H1 (cell line): ENCODE data around the gene TAX1BP3. TPM values are rescaled to one million over a fixed set of nuclear protein-coding genes. Genes with fewer than 3 reads are reported as not detected.
A peak's percentile ranks its signal among the peaks of the same experiment; 100 is the strongest.

Experiments used
- CTCF ChIA-PET: fragments of 300-600 bp; sonication (Branson Sonifier 250); formaldehyde crosslinking; loops from one replicate; lab custom pipeline; 2021; ENCODE audit not compliant: partially characterized antibody; lab: Charles Lee
- POLR2A ChIA-PET: fragments of 300-600 bp; sonication (Branson Sonifier 250); formaldehyde crosslinking; loops from one replicate; lab custom pipeline; 2021; ENCODE audit warnings: inconsistent platforms; ENCODE audit not compliant: partially characterized antibody; lab: Charles Lee
- DNase-seq, 2 experiments: peaks; one replicate each; pipeline versions ENCODE4 v3.0.0 to v3.0.0-alpha.2; 2010 to 2022; ENCODE audit warnings: low spot score in 2 of 2, low read depth in 1 of 2, mixed read lengths in 1 of 2
- FAIRE-seq: peaks from 2 replicates; lab custom pipeline; 2011; peaks lifted over from hg19 to GRCh38; lab: Jason Lieb, UNC
- H2AFZ ChIP-seq: 2 replicates; pipeline ENCODE4 v1.8.1; 2012; ENCODE audit warnings: low read length, inconsistent platforms
- H2AK5ac ChIP-seq: 2 replicates; pipeline ENCODE4 v1.6.1; 2013; ENCODE audit warnings: low read depth, low read length
- H2BK120ac ChIP-seq: replicated peaks from 2 replicates; pipeline ENCODE3; 2013; ENCODE audit warnings: low read depth, low read length, inconsistent platforms
- H2BK12ac ChIP-seq: 2 replicates; pipeline ENCODE4 v1.6.1; 2013; ENCODE audit warnings: low read depth, low read length
- H2BK15ac ChIP-seq: 2 replicates; pipeline ENCODE4 v1.6.1; 2013; ENCODE audit warnings: low read length
- H2BK20ac ChIP-seq: 2 replicates; pipeline ENCODE4 v1.6.1; 2013; ENCODE audit warnings: low read length
- H2BK5ac ChIP-seq: 2 replicates; pipeline ENCODE4 v1.6.1; 2013; ENCODE audit warnings: low read depth, low read length
- H3K14ac ChIP-seq: 2 replicates; pipeline ENCODE4 v1.6.1; 2013; ENCODE audit warnings: inconsistent platforms; ENCODE audit not compliant: insufficient read length
- H3K18ac ChIP-seq: 2 replicates; pipeline ENCODE4 v1.6.1; 2013; ENCODE audit warnings: low read length; ENCODE audit errors: extremely low read depth
- H3K23ac ChIP-seq: 2 replicates; pipeline ENCODE4 v1.6.1; 2013; ENCODE audit warnings: inconsistent platforms; ENCODE audit not compliant: insufficient read length
- H3K23me2 ChIP-seq: 2 replicates; pipeline ENCODE4 v1.6.1; 2013; ENCODE audit warnings: low read depth, low read length
- H3K27ac ChIP-seq: 2 replicates; pipeline ENCODE4 v1.6.1; 2011; ENCODE audit warnings: low read depth, low read length, inconsistent platforms
- H3K27me3 ChIP-seq, 4 experiments: replicated peaks in 1 of 4; 1 replicate in 1 of 4; 2 replicates in 3 of 4; pipeline versions ENCODE4 v1.6.1 to v1.8.1; 2011 to 2013; ENCODE audit warnings: low read length in 3 of 4, mild to moderate bottlenecking in 3 of 4, inconsistent platforms in 2 of 4, mixed read lengths in 2 of 4, moderate library complexity in 1 of 4; ENCODE audit not compliant: control insufficient read depth in 3 of 4, insufficient read depth in 3 of 4; ENCODE audit errors: extremely low read depth in 1 of 4
- H3K36me3 ChIP-seq, 4 experiments: 2 replicates each; pipeline versions ENCODE4 v1.6.1 to v1.8.1; 2011 to 2013; ENCODE audit warnings: mild to moderate bottlenecking in 4 of 4, low read length in 3 of 4, moderate library complexity in 2 of 4, control low read depth in 1 of 4, inconsistent platforms in 1 of 4; ENCODE audit not compliant: insufficient read depth in 4 of 4, control insufficient read depth in 2 of 4
- H3K4ac ChIP-seq: replicated peaks from 2 replicates; pipeline ENCODE3; 2013; ENCODE audit warnings: low read length, low read depth, mixed read lengths, inconsistent platforms; ENCODE audit not compliant: insufficient read length
- H3K4me1 ChIP-seq, 4 experiments: replicated peaks in 1 of 4; 1 replicate in 1 of 4; 2 replicates in 3 of 4; pipeline versions ENCODE4 v1.6.1 to v1.8.1; 2011 to 2013; ENCODE audit warnings: low read length in 3 of 4, inconsistent platforms in 2 of 4, mixed read lengths in 1 of 4; ENCODE audit not compliant: insufficient read depth in 4 of 4, control insufficient read depth in 3 of 4
- H3K4me2 ChIP-seq, 2 experiments: 2 replicates each; pipeline versions ENCODE4 v1.6.1 to v1.8.1; 2011 to 2013; ENCODE audit warnings: low read depth in 2 of 2, low read length in 2 of 2, control low read depth in 1 of 2, inconsistent platforms in 1 of 2, mild to moderate bottlenecking in 1 of 2; ENCODE audit not compliant: insufficient read depth in 1 of 2
- H3K4me3 ChIP-seq, 4 experiments: fragments of 200-600, 300-600 bp in 1 of 4; sonication (generic), shearing (Covaris generic), sonication (Bioruptor Twin) in 1 of 4; 2 replicates each; pipeline versions ENCODE4 v1.5.1 to v1.8.1; 2011 to 2016; ENCODE audit warnings: low read length in 4 of 4, low read depth in 3 of 4, control low read depth in 2 of 4, inconsistent platforms in 2 of 4, mild to moderate bottlenecking in 2 of 4, mixed read lengths in 1 of 4, moderate library complexity in 1 of 4; ENCODE audit not compliant: insufficient read depth in 2 of 4; ENCODE audit errors: extremely low read depth in 1 of 4
- H3K56ac ChIP-seq: replicated peaks from 2 replicates; pipeline ENCODE3; 2013; ENCODE audit warnings: low read depth, mild to moderate bottlenecking, mixed read lengths, low read length, inconsistent platforms; ENCODE audit not compliant: insufficient read length
- H3K79me1 ChIP-seq: 2 replicates; pipeline ENCODE4 v1.6.1; 2013; ENCODE audit warnings: low read depth, low read length, control low read depth
- H3K79me2 ChIP-seq, 2 experiments: 2 replicates each; pipeline versions ENCODE4 v1.6.1 to v1.8.1; 2012 to 2013; ENCODE audit warnings: low read length in 2 of 2, mild to moderate bottlenecking in 2 of 2, inconsistent platforms in 1 of 2; ENCODE audit not compliant: insufficient read depth in 2 of 2, control insufficient read depth in 1 of 2
- H3K9ac ChIP-seq, 4 experiments: replicated peaks in 1 of 4; 1 replicate in 1 of 4; 2 replicates in 3 of 4; pipeline versions ENCODE4 v1.6.1 to v1.8.1; 2011 to 2013; ENCODE audit warnings: low read depth in 3 of 4, low read length in 3 of 4, control low read depth in 2 of 4, mild to moderate bottlenecking in 2 of 4, moderate library complexity in 2 of 4, inconsistent platforms in 1 of 4; ENCODE audit errors: extremely low read depth in 1 of 4
- H3K9me3 ChIP-seq, 2 experiments: 2 replicates each; pipeline versions ENCODE4 v1.6.1 to v1.8.1; 2012 to 2013; ENCODE audit warnings: mild to moderate bottlenecking in 2 of 2, moderate library complexity in 2 of 2, control low read depth in 1 of 2, inconsistent platforms in 1 of 2, low read depth in 1 of 2, low read length in 1 of 2, mixed read lengths in 1 of 2; ENCODE audit not compliant: insufficient read depth in 2 of 2
- H4K20me1 ChIP-seq, 2 experiments: replicated peaks in 1 of 2; 2 replicates each; pipeline versions ENCODE3 to v1.8.1; 2011 to 2013; ENCODE audit warnings: inconsistent platforms in 2 of 2, low read length in 2 of 2, mild to moderate bottlenecking in 1 of 2; ENCODE audit not compliant: insufficient read depth in 2 of 2, control insufficient read depth in 1 of 2
- H4K5ac ChIP-seq: 2 replicates; pipeline ENCODE4 v1.6.1; 2013; ENCODE audit warnings: low read length, low read depth, mixed read lengths, inconsistent platforms; ENCODE audit not compliant: insufficient read length
- H4K8ac ChIP-seq: 2 replicates; pipeline ENCODE4 v1.8.0; 2013; ENCODE audit warnings: mild to moderate bottlenecking, moderate library complexity, low read length, inconsistent platforms; ENCODE audit not compliant: insufficient read depth; ENCODE audit errors: extremely low read depth
- H4K91ac ChIP-seq: replicated peaks from 2 replicates; pipeline ENCODE3; 2013; ENCODE audit warnings: low read length, mixed read lengths, inconsistent platforms; ENCODE audit not compliant: insufficient read length
- TAF1 ChIP-seq: IDR thresholded peaks from 2 replicates; pipeline ENCODE4 v1.6.1; 2011; ENCODE audit warnings: mild to moderate bottlenecking, low read depth, low read length
- TBP ChIP-seq: IDR thresholded peaks from 2 replicates; pipeline ENCODE4 v1.6.1; 2011; ENCODE audit warnings: low read depth, low read length, improper control_type of control experiment
- WGBS, 2 experiments: shearing (Covaris generic) in 1 of 2; methylation state at CpG; one replicate each; pipeline versions ENCODE4 v1.1.6 to v1.1.7; 2013 to 2015; ENCODE audit warnings: low lambda C conversion rate in 2 of 2, mixed read lengths in 2 of 2, inconsistent platforms in 1 of 2, low coverage in 1 of 2, missing lambda C conversion rate in 1 of 2; ENCODE audit not compliant: insufficient replicate concordance in 2 of 2, insufficient coverage in 1 of 2, insufficient read length in 1 of 2; ENCODE audit errors: extremely low coverage in 1 of 2, missing lambda C conversion rate in 1 of 2; 5-methylcytosine and 5-hydroxymethylcytosine counted together
- long read RNA-seq, 2 experiments: library from RNA in 1 of 2; library from capped mRNA in 1 of 2; stranded (forward); transcript quantifications; one replicate each; pipeline ENCODE4 v2.0.0, GENCODE V29; 2021; ENCODE audit warnings: inconsistent platforms in 1 of 2
- polyA minus RNA-seq, 3 experiments: library from RNA; depleted of rRNA, polyadenylated mRNA; stranded (reverse); fragments of >200 nt; gene quantifications; 1 replicate in 2 of 3; 2 replicates in 1 of 3; pipeline ENCODE4 v1.2.3, GENCODE V29; 2011
- polyA plus RNA-seq, 7 experiments: library from polyadenylated mRNA; depleted of rRNA in 3 of 7; stranded (reverse) in 5 of 7; unstranded in 2 of 7; fragments of >200 nt in 5 of 7; fragments of 200-250 nt in 2 of 7; gene quantifications; 1 replicate in 5 of 7; 2 replicates in 1 of 7; 4 replicates in 1 of 7; pipeline versions ENCODE4 v1.2.1 to v1.2.3, GENCODE V29; 2011 to 2013; ENCODE audit warnings: missing spikeins in 2 of 7, mixed read lengths in 2 of 7
- total RNA-seq: library from RNA; stranded (reverse); fragmentation: NEBNext Ultra II Directional; extraction: Animal tissue kit (Norgen Biotek cat#: 25700); gene quantifications from 2 replicates; pipeline ENCODE4 v1.2.1, GENCODE V29; 2021

The TAX1BP3 gene, protein sequence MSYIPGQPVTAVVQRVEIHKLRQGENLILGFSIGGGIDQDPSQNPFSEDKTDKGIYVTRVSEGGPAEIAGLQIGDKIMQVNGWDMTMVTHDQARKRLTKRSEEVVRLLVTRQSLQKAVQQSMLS
- 81.8 and 83.5 TPM in 2 replicates for total RNA-seq
- polyA plus RNA-seq (2011; rRNA removed), result 65.3 and 87.8 TPM in 2 replicates
- polyA plus RNA-seq (2011; cell fraction: cytosol; rRNA removed), result 57.7 TPM
- polyA plus RNA-seq (2011; cell fraction: nucleus; rRNA removed), result 65.3 TPM
- polyA plus RNA-seq (2012, experiment 1 of 2), result 52.0 to 62.8 TPM (median 59.9 TPM) in 4 replicates
- polyA plus RNA-seq (2012, experiment 2 of 2), result 59.4 TPM
- polyA plus RNA-seq (2013, experiment 1 of 2), result 43.5 TPM
- polyA plus RNA-seq (2013, experiment 2 of 2), result 41.3 TPM
- 24.4 and 26.0 TPM in 2 replicates for polyA minus RNA-seq (2011; rRNA and poly(A)+ RNA removed)
- polyA minus RNA-seq (2011; cell fraction: cytosol; rRNA and poly(A)+ RNA removed), result 40.2 TPM
- 31.9 TPM for polyA minus RNA-seq (2011; cell fraction: nucleus; rRNA and poly(A)+ RNA removed)
- long read RNA-seq, experiment 1, transcript TAX1BP3-201 (4 exons, 1,377 nt), result major isoform, 32 of 62 reads
- long read RNA-seq, experiment 1, partial matches to known transcripts, result 27 of 62 reads
- long read RNA-seq, experiment 1, other reads (novel, unspliced or antisense), result 0 of 62 reads
- long read RNA-seq, experiment 2, transcript TAX1BP3-201 (4 exons, 1,377 nt), result major isoform, 80 of 84 reads
- long read RNA-seq, experiment 2, partial matches to known transcripts, result 1 of 84 reads
- long read RNA-seq, experiment 2, other reads (novel, unspliced or antisense), result 3 of 84 reads

DNA sequence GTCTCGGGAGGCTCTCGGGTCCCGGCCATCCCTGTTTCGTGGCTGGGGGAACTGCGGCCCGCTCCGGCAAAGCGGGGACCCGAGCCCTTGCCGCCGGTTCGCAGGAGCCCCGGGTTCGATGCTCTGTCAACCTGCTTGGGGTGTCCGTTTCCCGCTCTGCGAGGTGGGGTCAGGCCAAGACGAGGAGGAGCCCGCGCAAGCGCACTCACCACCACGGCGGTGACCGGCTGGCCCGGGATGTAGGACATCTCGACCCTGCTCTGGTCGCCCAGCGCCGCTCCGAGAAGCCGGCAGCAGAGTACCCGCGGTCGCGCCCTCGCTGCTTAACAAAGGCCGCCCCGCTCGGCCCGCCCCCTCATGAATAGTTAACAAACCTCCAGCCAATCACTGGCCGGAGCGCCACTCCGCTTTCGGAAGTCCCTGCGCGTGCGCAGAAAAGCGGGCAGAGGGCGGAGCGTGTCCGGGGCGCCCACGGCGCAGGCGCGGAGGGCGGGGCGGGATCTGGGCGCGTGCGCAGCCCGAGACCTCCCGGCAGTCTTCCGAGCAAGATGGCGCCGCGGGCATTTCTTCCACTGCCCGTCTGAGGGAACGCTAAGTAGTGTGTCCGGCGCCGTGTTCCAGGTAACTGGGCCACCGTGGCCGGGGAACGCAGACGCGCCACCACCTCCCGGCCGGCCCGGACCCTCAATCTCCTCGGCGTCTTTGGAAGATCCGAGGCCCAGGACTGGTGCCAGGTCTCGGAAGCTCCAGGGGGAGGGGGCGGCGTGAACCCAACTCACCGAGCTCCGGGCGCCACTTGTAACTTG, at the start of gene TAX1BP3, which contains the start of gene EMC6:
Gene TAX1BP3 (minus strand): TSS at position 300 of the 806 bp plus-strand sequence. CDS start 52 bp downstream, at position 248.
Gene EMC6 (plus strand): TSS at position 534 of the 806 bp plus-strand sequence. CDS start 335 bp downstream, outside the sequence.
- H3K4ac ChIP-seq, result peak within 1 kb of the TSS; percentile 81
- peaks cover 3 to 7% (median 5%) of the 10 kb centered on the region in 4 experiments for H3K4me1 ChIP-seq
- H3K23ac ChIP-seq, result no peak within 1 kb of the TSS
- H2AFZ ChIP-seq, result no peak within 1 kb of the TSS
- H3K4me2 ChIP-seq, result peak within 1 kb of the TSS; percentile 93 to 97
- peak within 1 kb of the TSS; percentile 81; the same call in 1 of the 2 replicates for H2BK5ac ChIP-seq
- 1% methylated on average over 64 of the region's 89 CpGs; no CpG with 5 or more reads in 1 of the 2 experiments for WGBS, 2 experiments
- H4K91ac ChIP-seq, result peak within 1 kb of the TSS; percentile 80
- peaks cover 12% of the 10 kb centered on the region; the same call in 1 of the 2 replicates for H3K23me2 ChIP-seq
- H3K4me3 ChIP-seq, result peak within 1 kb of the TSS; percentile 79 to 94 (median 84)
- FAIRE-seq, result peak; percentile 58
- H3K27ac ChIP-seq, result peak within 1 kb of the TSS; percentile 90
- DNase-seq, result peak; percentile 95 to 100
- peak within 1 kb of the TSS; percentile 91 to 95 (median 93) for H3K9ac ChIP-seq
- no peak within 1 kb of the TSS for H3K14ac ChIP-seq
- H4K20me1 ChIP-seq, result peaks cover 0 to 7% of the 10 kb centered on the region in 2 experiments
- POLR2A ChIA-PET, result interaction anchor here (0.7 to 12.7 kb wide), 13 partner anchors 10 to 632 kb away, joined by 3 to 194 read pairs (median 6); partner anchors contain the start of genes CTNS, HASPIN, P2RX5 and SHPK
- H3K79me2 ChIP-seq, result peaks cover 3 to 28% of the 10 kb centered on the region in 2 experiments; a peak in 3 of 4 replicates
- H2AK5ac ChIP-seq, result no peak within 1 kb of the TSS
- H2BK12ac ChIP-seq, result 0 out of 2 replicates have a peak within 1 kb of the TSS, but pooled peaks have one; percentile 27
- no peak within 1 kb of the TSS for H2BK20ac ChIP-seq
- no peaks in the 10 kb centered on the region; a peak in 1 of 8 replicates for H3K36me3 ChIP-seq
- H4K8ac ChIP-seq, result peak within 1 kb of the TSS; percentile 99
- peak within 1 kb of the TSS; percentile 88 for H3K56ac ChIP-seq
- H3K18ac ChIP-seq, result peak within 1 kb of the TSS; percentile 60
- H2BK120ac ChIP-seq, result no peak within 1 kb of the TSS
- H2BK15ac ChIP-seq, result peak within 1 kb of the TSS; percentile 72
- peaks cover 12% of the 10 kb centered on the region for H3K79me1 ChIP-seq
- no peaks in the 10 kb centered on the region for H3K9me3 ChIP-seq
- CTCF ChIA-PET, result interaction anchor here (1.0 to 2.0 kb wide), 3 partner anchors 11 to 55 kb away, joined by 3 to 7 read pairs (median 6); no protein-coding TSS in a partner anchor
- H3K27me3 ChIP-seq, result no peaks in the 10 kb centered on the region
- H4K5ac ChIP-seq, result peak within 1 kb of the TSS; percentile 83
- TF ChIP-seq TBP (peak; percentile 91), TAF1 (peak; percentile 98)
